Mesodermal cell (in vitro differentiated cells): ENCODE measurements around the gene ANKRD53.

Source experiments
- H3K27ac ChIP-seq: 2 replicates; pipeline ENCODE4 v1.7.0; 2013; ENCODE audit warnings: mild to moderate bottlenecking, low read depth, low read length, moderate library complexity; ENCODE audit not compliant: severe bottlenecking
- H3K36me3 ChIP-seq: 2 replicates; pipeline ENCODE4 v1.7.1; 2013; ENCODE audit warnings: mild to moderate bottlenecking, low read length, moderate library complexity; ENCODE audit not compliant: control insufficient read depth, insufficient read depth
- H3K4me1 ChIP-seq: one replicate; pipeline ENCODE4 v1.7.1; 2013; ENCODE audit warnings: mild to moderate bottlenecking, low read length; ENCODE audit not compliant: insufficient read depth, control insufficient read depth, poor library complexity, severe bottlenecking
- H3K4me3 ChIP-seq: 2 replicates; pipeline ENCODE4 v1.7.0; 2013; ENCODE audit warnings: low read length, control low read depth, mild to moderate bottlenecking; ENCODE audit not compliant: insufficient read depth, poor library complexity, severe bottlenecking; ENCODE audit errors: extremely low read depth
- H3K9me3 ChIP-seq: 2 replicates; pipeline ENCODE4 v1.7.1; 2013; ENCODE audit warnings: mild to moderate bottlenecking, low read length, moderate library complexity; ENCODE audit not compliant: control insufficient read depth
- WGBS, 2 experiments: methylation state at CpG; one replicate each; pipeline ENCODE4 v1.1.5; 2013; ENCODE audit warnings: missing lambda C conversion rate in 2 of 2; ENCODE audit not compliant: insufficient coverage in 2 of 2; 5-methylcytosine and 5-hydroxymethylcytosine counted together

ANKRD53 gene

GRCh38 chr2:70985283-70985688, 6.9 kb downstream of the ANKRD53 start:
- Histone ChIP-seq H3K4me1 (no peaks in the 10 kb centered on the region), H3K9me3 (no peaks in the 10 kb centered on the region), H3K27ac (no peak overlapping the region), H3K4me3 (no peak overlapping the region), H3K36me3 (peaks cover 46% of the 10 kb centered on the region)
- WGBS, 2 experiments, result no CpG with 5 or more reads among the region's 5 CpGs

GRCh38 chr2:70985956-70986355, 7.5 kb downstream of the ANKRD53 start:
- WGBS, 2 experiments, result 100% methylated on average over 1 of the region's 1 CpG
- Histone ChIP-seq H3K9me3 (no peaks in the 10 kb centered on the region), H3K4me3 (no peak overlapping the region), H3K27ac (no peak overlapping the region), H3K36me3 (peaks cover 51% of the 10 kb centered on the region), H3K4me1 (no peaks in the 10 kb centered on the region)

GRCh38 chr2:70986499-70987189, 8.2 kb downstream of the ANKRD53 start:
- no peaks in the 10 kb centered on the region for H3K4me1 ChIP-seq
- no peak overlapping the region for H3K4me3 ChIP-seq
- peaks cover 55% of the 10 kb centered on the region for H3K36me3 ChIP-seq
- 93 to 96% methylated on average over 4 of the region's 4 CpGs for WGBS, 2 experiments
- no peaks in the 10 kb centered on the region for H3K9me3 ChIP-seq
- no peak overlapping the region for H3K27ac ChIP-seq

- no peak overlapping the region for H3K4me3 ChIP-seq
- no peaks in the 10 kb centered on the region for H3K4me1 ChIP-seq
- 0% methylated on average over 1 of the region's 1 CpG for WGBS, 2 experiments
- peaks cover 58% of the 10 kb centered on the region for H3K36me3 ChIP-seq
- no peaks in the 10 kb centered on the region for H3K9me3 ChIP-seq
- no peak overlapping the region for H3K27ac ChIP-seq
These were observed 9.0 kb downstream of the ANKRD53 start for GRCh38 chr2:70987386-70987785.

- Histone ChIP-seq H3K36me3 (peaks cover 62% of the 10 kb centered on the region), H3K4me3 (no peak overlapping the region), H3K9me3 (no peaks in the 10 kb centered on the region), H3K27ac (no peak overlapping the region), H3K4me1 (no peaks in the 10 kb centered on the region)
- 83 to 95% methylated on average over 2 of the region's 4 CpGs for WGBS, 2 experiments
These were observed 9.7 kb downstream of the ANKRD53 start for GRCh38 chr2:70988151-70988550.

DNA sequence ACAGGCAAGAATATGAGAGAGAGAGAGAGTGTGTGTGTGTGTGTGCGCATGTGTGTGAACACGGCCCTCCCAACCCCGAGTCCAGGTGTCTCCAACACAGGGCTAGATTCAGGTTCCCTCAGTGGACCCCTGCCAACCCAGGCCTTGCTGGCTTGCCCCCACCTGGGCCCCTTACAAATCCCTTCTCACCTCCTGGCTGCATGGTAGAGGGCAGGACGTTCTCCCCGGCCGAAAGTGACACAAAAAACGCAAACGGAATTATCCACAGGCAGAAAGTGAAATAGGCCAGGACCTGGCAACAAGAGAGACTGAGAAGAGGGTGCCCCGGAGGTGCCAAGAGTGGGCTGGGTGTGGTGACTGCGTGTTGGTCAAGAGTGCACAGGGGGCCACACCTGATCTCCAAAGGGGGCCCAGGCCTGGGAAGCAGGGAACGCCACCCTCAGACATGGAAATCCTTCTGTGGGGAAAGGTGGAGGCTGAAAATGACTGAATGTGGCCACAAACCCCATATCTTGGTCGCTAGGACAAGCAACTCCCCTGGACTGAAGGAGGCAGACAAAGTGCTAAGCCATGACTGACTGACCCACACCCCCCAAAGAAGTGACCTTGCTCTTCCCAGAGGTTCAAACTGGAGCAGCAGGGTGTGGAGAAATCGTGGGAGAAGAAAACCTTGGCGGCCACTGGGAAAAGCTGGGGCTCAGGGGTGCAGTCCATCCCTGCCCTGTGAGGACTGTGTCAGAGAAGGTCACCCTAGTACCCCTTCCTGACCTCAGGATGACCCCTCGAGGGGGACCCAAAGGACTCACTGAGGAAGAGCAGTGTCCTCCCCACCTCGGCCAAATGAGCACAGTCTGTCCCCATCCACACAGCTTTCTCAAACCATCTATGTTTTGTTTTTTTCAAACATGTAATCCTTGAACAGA, 10.6 kb downstream of the ANKRD53 start:
- H3K36me3 ChIP-seq, result peaks cover 66% of the 10 kb centered on the region
- H3K9me3 ChIP-seq, result no peaks in the 10 kb centered on the region
- no peaks in the 10 kb centered on the region for H3K4me1 ChIP-seq
- 83 to 87% methylated on average over 8 to 9 of the region's 16 CpGs for WGBS, 2 experiments
- no peak overlapping the region for H3K27ac ChIP-seq
- H3K4me3 ChIP-seq, result no peak overlapping the region

DNA sequence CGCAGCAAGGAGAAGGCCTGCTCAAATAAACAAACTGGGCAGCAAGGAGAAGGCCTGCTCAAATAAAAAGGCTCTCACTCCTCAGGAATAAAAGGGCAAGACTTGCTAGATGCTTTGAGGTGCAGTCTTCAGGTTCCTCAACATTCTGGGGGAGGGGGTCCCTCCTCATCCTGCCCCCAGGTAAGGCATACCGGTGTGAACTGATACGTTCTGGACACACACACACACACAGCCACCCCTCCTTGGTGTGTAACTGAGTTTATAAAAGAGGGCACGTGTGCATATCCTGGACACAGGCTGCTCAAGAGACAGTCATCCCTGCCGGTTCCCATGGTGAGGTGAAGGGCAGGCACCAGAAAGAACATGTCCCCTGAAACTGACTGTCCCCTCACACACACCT, 11.8 kb downstream of the ANKRD53 start:
- Histone ChIP-seq H3K4me1 (no peaks in the 10 kb centered on the region), H3K4me3 (no peak overlapping the region), H3K27ac (no peak overlapping the region), H3K9me3 (no peaks in the 10 kb centered on the region), H3K36me3 (peaks cover 66% of the 10 kb centered on the region)
- WGBS, 2 experiments, result 100% methylated on average over 2 of the region's 5 CpGs; no CpG with 5 or more reads in 1 of the 2 experiments

- no peak overlapping the region for H3K27ac ChIP-seq
- no peak overlapping the region for H3K4me3 ChIP-seq
- H3K9me3 ChIP-seq, result no peaks in the 10 kb centered on the region
- no peaks in the 10 kb centered on the region for H3K4me1 ChIP-seq
- 93 to 98% methylated on average over 5 of the region's 5 CpGs for WGBS, 2 experiments
- peaks cover 58% of the 10 kb centered on the region for H3K36me3 ChIP-seq
These were observed 12.7 kb downstream of the ANKRD53 start for GRCh38 chr2:70991142-70991541.

GRCh38 chr2:70991742-70992141, 13.3 kb downstream of the ANKRD53 start:
- H3K36me3 ChIP-seq, result peaks cover 54% of the 10 kb centered on the region
- H3K27ac ChIP-seq, result no peak overlapping the region
- H3K4me3 ChIP-seq, result no peak overlapping the region
- 91 to 93% methylated on average over 8 to 9 of the region's 9 CpGs for WGBS, 2 experiments
- H3K4me1 ChIP-seq, result no peaks in the 10 kb centered on the region
- H3K9me3 ChIP-seq, result no peaks in the 10 kb centered on the region

- no peaks in the 10 kb centered on the region for H3K4me1 ChIP-seq
- peaks cover 41% of the 10 kb centered on the region for H3K36me3 ChIP-seq
- 97% methylated on average over 10 to 11 of the region's 12 CpGs for WGBS, 2 experiments
- H3K27ac ChIP-seq, result no peak overlapping the region
- peak overlapping the region; percentile 92 for H3K4me3 ChIP-seq
- H3K9me3 ChIP-seq, result no peaks in the 10 kb centered on the region
These were observed 14.8 kb downstream of the ANKRD53 start for GRCh38 chr2:70992945-70993853.
